HepG2 (cell line): ENCODE results near the gene CCDC142. TPM values are rescaled to one million over a fixed set of nuclear protein-coding genes. Genes with fewer than 3 reads are reported as not detected.

Source experiments
- DR1 ChIP-seq: sonication (generic); formaldehyde crosslinking; IDR thresholded peaks from 2 replicates; pipeline ENCODE4 v1.8.0; 2021; ENCODE audit warnings: mild to moderate bottlenecking, missing genetic modification reagents, inconsistent platforms
- IKZF4 ChIP-seq: sonication (generic); formaldehyde crosslinking; IDR thresholded peaks from 2 replicates; pipeline ENCODE4 v1.5.1; 2020; ENCODE audit warnings: borderline replicate concordance, mild to moderate bottlenecking, low read depth, missing genetic modification reagents; ENCODE audit errors: not compliant biosample characterization
- LCORL ChIP-seq, 2 experiments: fragments of 450-650 bp in 1 of 2; sonication (generic) in 1 of 2; formaldehyde crosslinking in 1 of 2; IDR thresholded peaks; 2 replicates each; pipeline versions ENCODE4 v1.5.0 to v1.6.1; 2017 to 2020; ENCODE audit warnings: antibody characterized with exemption in 1 of 2, missing genetic modification reagents in 1 of 2
- SKI ChIP-seq: fragments of 450-650 bp; IDR thresholded peaks from one replicate; pipeline ENCODE4 v1.6.1; 2018; ENCODE audit warnings: mild to moderate bottlenecking; ENCODE audit not compliant: partially characterized antibody
- SNAPC4 ChIP-seq: sonication (generic); formaldehyde crosslinking; IDR thresholded peaks from 2 replicates; pipeline ENCODE4 v1.4.0; 2020; ENCODE audit warnings: mild to moderate bottlenecking, missing genetic modification reagents
- SP1 ChIP-seq, 2 experiments: fragments of 450-650 bp in 1 of 2; sonication (generic) in 1 of 2; formaldehyde crosslinking in 1 of 2; IDR thresholded peaks; 2 replicates each; pipeline versions ENCODE4 v1.4.0 to v1.6.1; 2016 to 2020; ENCODE audit warnings: missing genetic modification reagents in 1 of 2
- ZFP37 ChIP-seq: sonication (generic); formaldehyde crosslinking; IDR thresholded peaks from 2 replicates; pipeline ENCODE4 v1.4.0; 2020; ENCODE audit warnings: missing genetic modification reagents, borderline replicate concordance
- ZNF317 ChIP-seq: sonication (generic); formaldehyde crosslinking; IDR thresholded peaks from 2 replicates; pipeline ENCODE4 v1.5.0; 2020; ENCODE audit warnings: mild to moderate bottlenecking, missing genetic modification reagents
- ZNF749 ChIP-seq: sonication (generic); formaldehyde crosslinking; IDR thresholded peaks from 2 replicates; pipeline ENCODE4 v1.8.0; 2022; ENCODE audit warnings: mild to moderate bottlenecking, missing genetic modification reagents, moderate library complexity, borderline replicate concordance
- polyA plus RNA-seq, 8 experiments: library from polyadenylated mRNA; depleted of rRNA in 3 of 8; stranded (reverse) in 7 of 8; unstranded in 1 of 8; fragments of >200 nt; fragmentation: Illumina TruSeq in 4 of 8; extraction: Trizol in 4 of 8; gene quantifications; 2 replicates each; pipeline versions ENCODE4 v1.2.1 to v1.2.3, GENCODE V29; 2011 to 2016; ENCODE audit warnings: low read depth in 4 of 8, missing spikeins in 1 of 8, mixed read lengths in 1 of 8; ENCODE audit not compliant: insufficient read depth in 1 of 8
- total RNA-seq, 5 experiments: library from RNA; depleted of rRNA; stranded (reverse); fragments of >200 nt; fragmentation: Illumina TruSeq; extraction: Trizol; gene quantifications; 2 replicates each; pipeline ENCODE4 v1.2.3, GENCODE V29; 2016; ENCODE audit warnings: low read depth in 1 of 5
- TF ChIP-seq, protein P1 (sequence below): sonication (generic); formaldehyde crosslinking; IDR thresholded peaks from 2 replicates; pipeline ENCODE4 v1.4.0; 2020; ENCODE audit warnings: mild to moderate bottlenecking, missing genetic modification reagents
- TF ChIP-seq, protein P2 (sequence below): sonication (generic); formaldehyde crosslinking; IDR thresholded peaks from 2 replicates; pipeline ENCODE4 v1.4.0; 2020; ENCODE audit warnings: missing genetic modification reagents
- TF ChIP-seq, protein P3 (sequence below): IDR thresholded peaks from 2 replicates; pipeline ENCODE4 v1.6.1; 2016

CCDC142 gene
- total and polyA plus RNA-seq, 2 of the 13 experiments (the other 11 are each of a cell fraction or from before 2014, with no cell fraction given) = 14.7 to 30.4 TPM

- TF ChIP-seq ZFP37 (CRISPR knock-in tag) = no peak; the same call in 1 of the 2 replicates
- peak; percentile 38; the same call in 1 of the 2 replicates for TF ChIP-seq ZNF317 (CRISPR knock-in tag)
- TF ChIP-seq, protein P1, sequence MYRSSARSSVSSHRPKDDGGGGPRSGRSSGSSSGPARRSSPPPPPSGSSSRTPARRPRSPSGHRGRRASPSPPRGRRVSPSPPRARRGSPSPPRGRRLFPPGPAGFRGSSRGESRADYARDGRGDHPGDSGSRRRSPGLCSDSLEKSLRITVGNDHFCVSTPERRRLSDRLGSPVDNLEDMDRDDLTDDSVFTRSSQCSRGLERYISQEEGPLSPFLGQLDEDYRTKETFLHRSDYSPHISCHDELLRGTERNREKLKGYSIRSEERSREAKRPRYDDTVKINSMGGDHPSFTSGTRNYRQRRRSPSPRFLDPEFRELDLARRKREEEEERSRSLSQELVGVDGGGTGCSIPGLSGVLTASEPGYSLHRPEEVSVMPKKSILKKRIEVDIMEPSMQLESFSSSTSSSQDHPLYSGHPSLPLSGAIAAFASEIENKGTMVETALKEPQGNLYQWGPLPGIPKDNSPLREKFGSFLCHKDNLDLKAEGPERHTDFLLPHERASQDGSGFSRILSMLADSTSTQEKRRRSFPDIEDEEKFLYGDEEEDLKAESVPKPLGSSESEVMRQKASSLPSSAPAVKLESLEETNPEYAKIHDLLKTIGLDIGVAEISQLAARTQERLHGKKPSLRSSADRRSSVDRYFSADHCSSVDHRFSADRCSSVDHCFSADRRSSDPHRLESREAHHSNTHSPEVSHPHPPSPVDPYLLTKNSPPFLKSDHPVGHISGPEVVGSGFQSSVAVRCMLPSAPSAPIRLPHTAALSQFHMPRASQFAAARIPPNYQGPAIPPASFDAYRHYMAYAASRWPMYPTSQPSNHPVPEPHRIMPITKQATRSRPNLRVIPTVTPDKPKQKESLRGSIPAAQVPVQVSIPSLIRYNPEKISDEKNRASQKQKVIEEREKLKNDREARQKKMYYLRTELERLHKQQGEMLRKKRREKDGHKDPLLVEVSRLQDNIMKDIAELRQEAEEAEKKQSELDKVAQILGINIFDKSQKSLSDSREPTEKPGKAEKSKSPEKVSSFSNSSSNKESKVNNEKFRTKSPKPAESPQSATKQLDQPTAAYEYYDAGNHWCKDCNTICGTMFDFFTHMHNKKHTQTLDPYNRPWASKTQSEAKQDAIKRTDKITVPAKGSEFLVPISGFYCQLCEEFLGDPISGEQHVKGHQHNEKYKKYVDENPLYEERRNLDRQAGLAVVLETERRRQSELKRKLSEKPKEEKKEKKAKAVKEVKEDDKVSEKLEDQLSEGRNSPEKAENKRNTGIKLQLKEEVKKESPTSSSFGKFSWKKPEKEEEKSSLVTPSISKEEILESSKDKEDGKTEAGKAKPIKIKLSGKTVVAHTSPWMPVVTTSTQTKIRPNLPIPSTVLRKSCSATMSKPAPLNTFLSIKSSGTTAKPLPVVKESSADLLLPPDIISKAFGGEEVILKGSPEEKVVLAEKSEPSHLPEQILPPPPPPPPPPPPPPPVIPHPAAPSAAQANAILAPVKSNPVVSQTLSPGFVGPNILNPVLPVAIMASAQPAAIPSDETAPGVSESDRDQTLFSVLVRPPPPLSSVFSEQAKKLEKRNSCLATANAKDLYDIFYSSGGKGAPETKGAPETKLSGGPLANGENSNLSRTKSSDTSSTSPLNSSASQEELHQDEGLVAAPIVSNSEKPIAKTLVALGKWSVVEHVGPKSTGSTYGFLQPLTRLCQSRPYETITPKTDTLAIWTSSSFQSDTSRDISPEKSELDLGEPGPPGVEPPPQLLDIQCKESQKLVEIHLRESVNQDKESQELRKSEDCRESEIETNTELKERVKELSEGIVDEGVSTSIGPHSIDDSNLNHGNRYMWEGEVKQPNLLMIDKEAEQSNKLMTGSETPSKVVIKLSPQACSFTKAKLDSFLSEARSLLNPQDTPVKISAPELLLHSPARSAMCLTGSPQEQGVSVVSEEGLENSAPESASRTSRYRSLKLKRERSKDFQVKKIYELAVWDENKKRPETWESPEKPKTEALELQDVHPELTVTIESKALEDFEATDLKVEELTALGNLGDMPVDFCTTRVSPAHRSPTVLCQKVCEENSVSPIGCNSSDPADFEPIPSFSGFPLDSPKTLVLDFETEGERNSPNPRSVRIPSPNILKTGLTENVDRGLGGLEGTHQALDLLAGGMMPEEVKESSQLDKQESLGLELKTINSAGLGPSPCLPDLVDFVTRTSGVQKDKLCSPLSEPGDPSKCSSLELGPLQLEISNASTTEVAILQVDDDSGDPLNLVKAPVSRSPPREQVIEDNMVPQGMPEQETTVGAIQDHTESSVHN = no peak
- no peak for TF ChIP-seq SP1 (IDR thresholded peaks at IDR 0.05)
- peak; percentile 77 for TF ChIP-seq SP1 (CRISPR knock-in tag; IDR thresholded peaks at IDR 0.05)
- peak; percentile 8 for TF ChIP-seq SKI
- TF ChIP-seq DR1 (CRISPR knock-in tag) = no peak
- TF ChIP-seq, protein P2, sequence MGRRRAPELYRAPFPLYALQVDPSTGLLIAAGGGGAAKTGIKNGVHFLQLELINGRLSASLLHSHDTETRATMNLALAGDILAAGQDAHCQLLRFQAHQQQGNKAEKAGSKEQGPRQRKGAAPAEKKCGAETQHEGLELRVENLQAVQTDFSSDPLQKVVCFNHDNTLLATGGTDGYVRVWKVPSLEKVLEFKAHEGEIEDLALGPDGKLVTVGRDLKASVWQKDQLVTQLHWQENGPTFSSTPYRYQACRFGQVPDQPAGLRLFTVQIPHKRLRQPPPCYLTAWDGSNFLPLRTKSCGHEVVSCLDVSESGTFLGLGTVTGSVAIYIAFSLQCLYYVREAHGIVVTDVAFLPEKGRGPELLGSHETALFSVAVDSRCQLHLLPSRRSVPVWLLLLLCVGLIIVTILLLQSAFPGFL = peak; percentile 31; the same call in 1 of the 2 replicates
- TF ChIP-seq, protein P3, sequence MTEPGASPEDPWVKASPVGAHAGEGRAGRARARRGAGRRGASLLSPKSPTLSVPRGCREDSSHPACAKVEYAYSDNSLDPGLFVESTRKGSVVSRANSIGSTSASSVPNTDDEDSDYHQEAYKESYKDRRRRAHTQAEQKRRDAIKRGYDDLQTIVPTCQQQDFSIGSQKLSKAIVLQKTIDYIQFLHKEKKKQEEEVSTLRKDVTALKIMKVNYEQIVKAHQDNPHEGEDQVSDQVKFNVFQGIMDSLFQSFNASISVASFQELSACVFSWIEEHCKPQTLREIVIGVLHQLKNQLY (CRISPR knock-in tag) = 0 out of 2 replicates have a peak, but pooled peaks have one; percentile 5
- TF ChIP-seq IKZF4 (CRISPR knock-in tag) = no peak
- 0 out of 2 replicates have a peak, but pooled peaks have one; percentile 9 for TF ChIP-seq LCORL (IDR thresholded peaks at IDR 0.05)
- peak; percentile 90 for TF ChIP-seq LCORL (CRISPR knock-in tag; IDR thresholded peaks at IDR 0.05)
- peak; percentile 72 for TF ChIP-seq SNAPC4 (CRISPR knock-in tag)
- no peak for TF ChIP-seq ZNF749
Measured at GRCh38 chr2:74457549-74458131, 25.2 kb downstream of the CCDC142 start (continued).
